GM23338 (cell line): ENCODE data around the gene RBL1. TPM values are rescaled to one million over a fixed set of nuclear protein-coding genes. Genes with fewer than 3 reads are reported as not detected.

Experiments used
- ATAC-seq: fragments of 200-7000 bp; cut with Tn5 transposase; 3 replicates; pipeline ENCODE4 v1.9.1; 2020
- DNase-seq: peaks from one replicate; pipeline ENCODE4 v3.0.0-alpha.2; 2015; ENCODE audit warnings: low spot score
- H2AFZ ChIP-seq: fragments of 200-600 bp; sonication (generic); 2 replicates; pipeline ENCODE4 v1.8.0; 2016; ENCODE audit warnings: antibody characterized with exemption, mild to moderate bottlenecking, moderate library complexity
- H3F3A ChIP-seq: fragments of 200-600 bp; sonication (generic); replicated peaks from 2 replicates; pipeline ENCODE4 v1.8.0; 2017; ENCODE audit warnings: antibody characterized with exemption, mixed run types, low read depth
- H3K27ac ChIP-seq: fragments of 200-600 bp; sonication (generic); 2 replicates; pipeline ENCODE4 v1.6.1; 2016; ENCODE audit warnings: low read depth
- H3K27me3 ChIP-seq: fragments of 200-600 bp; sonication (generic); 2 replicates; pipeline ENCODE4 v1.8.0; 2016; ENCODE audit warnings: mild to moderate bottlenecking, mixed run types, moderate library complexity; ENCODE audit not compliant: insufficient read depth
- H3K36me3 ChIP-seq: fragments of 200-600 bp; sonication (generic); 2 replicates; pipeline ENCODE4 v1.8.0; 2016; ENCODE audit warnings: mild to moderate bottlenecking; ENCODE audit not compliant: insufficient read depth
- H3K4me1 ChIP-seq: fragments of 200-600 bp; sonication (generic); 2 replicates; pipeline ENCODE4 v1.8.0; 2016; ENCODE audit warnings: mild to moderate bottlenecking, moderate library complexity; ENCODE audit not compliant: insufficient read depth
- H3K4me2 ChIP-seq: fragments of 200-600 bp; sonication (generic); 2 replicates; pipeline ENCODE4 v1.7.1; 2017; ENCODE audit warnings: mixed run types
- H3K4me3 ChIP-seq: fragments of 200-600 bp; sonication (generic); 2 replicates; pipeline ENCODE4 v1.6.1; 2016; ENCODE audit warnings: mixed run types
- H3K79me2 ChIP-seq: fragments of 200-600 bp; sonication (generic); replicated peaks from 2 replicates; pipeline ENCODE4 v1.8.0; 2017; ENCODE audit warnings: mild to moderate bottlenecking; ENCODE audit not compliant: insufficient read depth
- H3K9me2 ChIP-seq: fragments of 200-600 bp; sonication (generic); 2 replicates; pipeline ENCODE4 v1.8.0; 2017; ENCODE audit not compliant: insufficient read depth
- H4K20me1 ChIP-seq: fragments of 200-600 bp; sonication (generic); replicated peaks from 2 replicates; pipeline ENCODE4 v1.8.0; 2017; ENCODE audit warnings: mild to moderate bottlenecking; ENCODE audit not compliant: insufficient read depth
- H3K27ac Mint-ChIP-seq: 2 replicates; pipeline ENCODE4 v1.8.0; 2020; ENCODE audit warnings: inconsistent platforms, mild to moderate bottlenecking, moderate library complexity, mixed read lengths
- H3K27me3 Mint-ChIP-seq: 3 replicates; pipeline ENCODE4 v1.8.0; 2022; ENCODE audit warnings: low read depth, mild to moderate bottlenecking, moderate library complexity, mixed read lengths, inconsistent platforms; ENCODE audit not compliant: insufficient read depth, poor library complexity
- H3K36me3 Mint-ChIP-seq: 3 replicates; pipeline ENCODE4 v1.8.0; 2021; ENCODE audit warnings: low read depth, mild to moderate bottlenecking, inconsistent platforms, moderate library complexity, mixed read lengths
- H3K4me1 Mint-ChIP-seq: 3 replicates; pipeline ENCODE4 v1.8.0; 2020; ENCODE audit warnings: mild to moderate bottlenecking, inconsistent platforms, mixed read lengths
- H3K4me3 Mint-ChIP-seq: 3 replicates; pipeline ENCODE4 v1.8.0; 2021; ENCODE audit warnings: moderate library complexity, mild to moderate bottlenecking, inconsistent platforms, mixed read lengths
- H3K9me3 Mint-ChIP-seq: 3 replicates; pipeline ENCODE4 v1.8.0; 2020; ENCODE audit warnings: moderate library complexity, mild to moderate bottlenecking, inconsistent platforms, mixed read lengths
- EZH2 ChIP-seq: fragments of 200-600 bp; sonication (generic); IDR thresholded peaks from one replicate; pipeline ENCODE4 v1.8.0; 2017; ENCODE audit warnings: antibody characterized with exemption, mild to moderate bottlenecking, low read depth; ENCODE audit not compliant: unreplicated experiment
- EZH2phosphoT487 ChIP-seq: fragments of 200-600 bp; sonication (generic); IDR thresholded peaks from one replicate; pipeline ENCODE4 v1.8.1; 2018; ENCODE audit warnings: antibody characterized with exemption; ENCODE audit not compliant: unreplicated experiment
- STAT1 ChIP-seq: IDR thresholded peaks from one replicate; pipeline ENCODE4 v1.6.1; 2016; ENCODE audit warnings: antibody characterized with exemption; ENCODE audit not compliant: unreplicated experiment
- polyA plus RNA-seq: library from polyadenylated mRNA; unstranded; fragments of >200 nt; fragmentation: Nextera tagmentation; extraction: Ambion mirVana; gene quantifications from 2 replicates; pipeline ENCODE4 v1.2.1, GENCODE V29; 2016
- total RNA-seq: library from RNA; depleted of rRNA; stranded (reverse); fragments of >200 nt; shearing (Covaris generic); gene quantifications from 2 replicates; pipeline ENCODE4 v1.2.3, GENCODE V29; 2014
- TF ChIP-seq, protein P1 (sequence below), 2 experiments: fragments of 200-600 bp in 1 of 2; sonication (generic) in 1 of 2; conservative IDR thresholded peaks; 2 replicates each; pipeline versions ENCODE4 v1.5.1 to v1.6.1; 2016 to 2017; ENCODE audit warnings: antibody characterized with exemption in 2 of 2, low read depth in 2 of 2, mild to moderate bottlenecking in 2 of 2, moderate library complexity in 1 of 2
- TF ChIP-seq, protein P2 (sequence below): fragments of 250-450 bp; sonication (Bioruptor Pico); IDR thresholded peaks from 2 replicates; pipeline ENCODE4 v1.5.0; 2020; ENCODE audit warnings: mild to moderate bottlenecking, moderate library complexity
- TF ChIP-seq, protein P3 (sequence below): IDR thresholded peaks from one replicate; pipeline ENCODE4 v1.6.1; 2018; ENCODE audit warnings: antibody characterized with exemption; ENCODE audit not compliant: unreplicated experiment

RBL1 gene
- total and polyA plus RNA-seq, 2 experiments from 2014 or later, result 6.4 to 12.6 TPM

DNA sequence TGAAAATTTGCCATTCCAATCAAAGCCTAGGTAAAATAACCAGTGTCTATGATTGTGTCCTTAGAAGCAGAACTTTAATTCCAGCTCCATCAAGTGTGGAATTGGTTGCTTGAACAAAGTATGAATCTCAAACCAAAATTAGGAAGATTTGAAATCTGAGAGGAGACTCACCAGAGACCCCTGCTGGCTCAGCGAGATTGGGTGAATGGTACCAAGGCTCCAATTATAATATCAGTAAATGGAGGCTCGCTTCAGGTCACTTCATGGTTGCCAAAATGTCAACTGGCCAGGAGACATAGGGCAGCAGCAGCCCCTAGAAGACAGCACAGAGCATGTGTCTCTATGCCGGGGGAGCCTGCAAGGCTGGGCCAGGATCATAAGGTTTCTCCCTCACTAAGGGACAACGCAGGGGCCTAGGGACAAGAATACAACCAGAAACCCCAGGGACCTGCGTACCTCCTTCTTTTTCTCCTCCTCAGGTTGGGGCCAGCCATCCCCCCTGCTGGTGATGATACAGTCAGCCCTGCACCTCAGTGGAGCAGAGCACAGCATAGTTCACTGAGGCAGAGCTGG lies 14.0 kb downstream of the RBL1 start:
- TF ChIP-seq EZH2phosphoT487, result no peak
- TF ChIP-seq, protein P1, sequence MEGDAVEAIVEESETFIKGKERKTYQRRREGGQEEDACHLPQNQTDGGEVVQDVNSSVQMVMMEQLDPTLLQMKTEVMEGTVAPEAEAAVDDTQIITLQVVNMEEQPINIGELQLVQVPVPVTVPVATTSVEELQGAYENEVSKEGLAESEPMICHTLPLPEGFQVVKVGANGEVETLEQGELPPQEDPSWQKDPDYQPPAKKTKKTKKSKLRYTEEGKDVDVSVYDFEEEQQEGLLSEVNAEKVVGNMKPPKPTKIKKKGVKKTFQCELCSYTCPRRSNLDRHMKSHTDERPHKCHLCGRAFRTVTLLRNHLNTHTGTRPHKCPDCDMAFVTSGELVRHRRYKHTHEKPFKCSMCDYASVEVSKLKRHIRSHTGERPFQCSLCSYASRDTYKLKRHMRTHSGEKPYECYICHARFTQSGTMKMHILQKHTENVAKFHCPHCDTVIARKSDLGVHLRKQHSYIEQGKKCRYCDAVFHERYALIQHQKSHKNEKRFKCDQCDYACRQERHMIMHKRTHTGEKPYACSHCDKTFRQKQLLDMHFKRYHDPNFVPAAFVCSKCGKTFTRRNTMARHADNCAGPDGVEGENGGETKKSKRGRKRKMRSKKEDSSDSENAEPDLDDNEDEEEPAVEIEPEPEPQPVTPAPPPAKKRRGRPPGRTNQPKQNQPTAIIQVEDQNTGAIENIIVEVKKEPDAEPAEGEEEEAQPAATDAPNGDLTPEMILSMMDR (conservative IDR thresholded peaks at IDR 0.05; ENCODE audit: low read depth in 2 of 2), result peak; percentile 52 to 62
- Mint-ChIP-seq H3K27ac (no peak overlapping the region), H3K27me3 (peaks cover 2% of the 10 kb centered on the region), H3K36me3 (peaks cover 37% of the 10 kb centered on the region; the same call in 2 of the 3 replicates), H3K4me3 (no peak overlapping the region), H3K9me3 (no peaks in the 10 kb centered on the region; the same call in 2 of the 3 replicates), H3K4me1 (no peaks in the 10 kb centered on the region)
- H3F3A ChIP-seq, result no peaks in the 10 kb centered on the region
- H4K20me1 ChIP-seq, result peaks cover 3% of the 10 kb centered on the region; the same call in 1 of the 2 replicates
- DNase-seq (peak; percentile 29), ATAC-seq (no peak; the same call in 2 of the 3 replicates)
- H3K4me2 ChIP-seq, result no peak overlapping the region
- no peaks in the 10 kb centered on the region; the same call in 1 of the 2 replicates for H3K79me2 ChIP-seq
- H3K36me3 ChIP-seq, result peaks cover 19% of the 10 kb centered on the region
- no peaks in the 10 kb centered on the region for H3K9me2 ChIP-seq
- H3K27me3 ChIP-seq, result no peaks in the 10 kb centered on the region
- H3K27ac ChIP-seq, result no peak overlapping the region
- H3K4me1 ChIP-seq, result no peaks in the 10 kb centered on the region
- H3K4me3 ChIP-seq, result no peak overlapping the region
- H2AFZ ChIP-seq, result no peak overlapping the region

DNA sequence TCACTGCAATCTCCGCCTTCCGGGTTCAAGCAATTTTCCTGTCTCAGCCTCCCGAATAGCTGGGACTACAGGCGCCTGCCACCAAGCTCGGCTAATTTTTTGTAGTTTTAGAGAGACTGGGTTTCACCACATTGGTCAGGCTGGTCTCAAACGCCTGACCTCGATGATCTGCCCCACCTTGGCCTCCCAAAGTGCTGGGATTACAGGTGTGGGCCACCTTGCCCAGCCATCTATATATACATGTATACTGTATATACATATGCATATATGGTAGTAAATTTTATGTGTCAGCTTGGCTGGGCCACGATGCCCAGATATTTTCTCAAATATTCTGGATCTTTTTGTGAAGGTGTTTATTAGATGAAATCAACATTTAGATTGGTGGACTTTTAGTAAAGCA lies 18.8 kb downstream of the RBL1 start:
- Mint-ChIP-seq H3K27me3 (peaks cover 2% of the 10 kb centered on the region), H3K4me1 (no peaks in the 10 kb centered on the region), H3K4me3 (no peak overlapping the region), H3K36me3 (peaks cover 44% of the 10 kb centered on the region), H3K27ac (no peak overlapping the region), H3K9me3 (peaks cover 9% of the 10 kb centered on the region)
- Histone ChIP-seq H2AFZ (no peak overlapping the region), H4K20me1 (0 out of 2 replicates have a peak, but pooled peaks cover 4% of the 10 kb centered on the region), H3K4me3 (no peak overlapping the region), H3K4me1 (no peaks in the 10 kb centered on the region), H3K27me3 (no peaks in the 10 kb centered on the region), H3F3A (no peaks in the 10 kb centered on the region), H3K36me3 (peaks cover 4% of the 10 kb centered on the region), H3K27ac (no peak overlapping the region), H3K79me2 (peaks cover 3% of the 10 kb centered on the region; the same call in 1 of the 2 replicates), H3K4me2 (no peak overlapping the region), H3K9me2 (no peaks in the 10 kb centered on the region)
- no peak for DNase-seq
- no peak for ATAC-seq
- TF ChIP-seq, protein P1 (conservative IDR thresholded peaks at IDR 0.05; ENCODE audit: low read depth in 2 of 2), result no peak
- TF ChIP-seq EZH2, result no peak
- TF ChIP-seq, protein P2, sequence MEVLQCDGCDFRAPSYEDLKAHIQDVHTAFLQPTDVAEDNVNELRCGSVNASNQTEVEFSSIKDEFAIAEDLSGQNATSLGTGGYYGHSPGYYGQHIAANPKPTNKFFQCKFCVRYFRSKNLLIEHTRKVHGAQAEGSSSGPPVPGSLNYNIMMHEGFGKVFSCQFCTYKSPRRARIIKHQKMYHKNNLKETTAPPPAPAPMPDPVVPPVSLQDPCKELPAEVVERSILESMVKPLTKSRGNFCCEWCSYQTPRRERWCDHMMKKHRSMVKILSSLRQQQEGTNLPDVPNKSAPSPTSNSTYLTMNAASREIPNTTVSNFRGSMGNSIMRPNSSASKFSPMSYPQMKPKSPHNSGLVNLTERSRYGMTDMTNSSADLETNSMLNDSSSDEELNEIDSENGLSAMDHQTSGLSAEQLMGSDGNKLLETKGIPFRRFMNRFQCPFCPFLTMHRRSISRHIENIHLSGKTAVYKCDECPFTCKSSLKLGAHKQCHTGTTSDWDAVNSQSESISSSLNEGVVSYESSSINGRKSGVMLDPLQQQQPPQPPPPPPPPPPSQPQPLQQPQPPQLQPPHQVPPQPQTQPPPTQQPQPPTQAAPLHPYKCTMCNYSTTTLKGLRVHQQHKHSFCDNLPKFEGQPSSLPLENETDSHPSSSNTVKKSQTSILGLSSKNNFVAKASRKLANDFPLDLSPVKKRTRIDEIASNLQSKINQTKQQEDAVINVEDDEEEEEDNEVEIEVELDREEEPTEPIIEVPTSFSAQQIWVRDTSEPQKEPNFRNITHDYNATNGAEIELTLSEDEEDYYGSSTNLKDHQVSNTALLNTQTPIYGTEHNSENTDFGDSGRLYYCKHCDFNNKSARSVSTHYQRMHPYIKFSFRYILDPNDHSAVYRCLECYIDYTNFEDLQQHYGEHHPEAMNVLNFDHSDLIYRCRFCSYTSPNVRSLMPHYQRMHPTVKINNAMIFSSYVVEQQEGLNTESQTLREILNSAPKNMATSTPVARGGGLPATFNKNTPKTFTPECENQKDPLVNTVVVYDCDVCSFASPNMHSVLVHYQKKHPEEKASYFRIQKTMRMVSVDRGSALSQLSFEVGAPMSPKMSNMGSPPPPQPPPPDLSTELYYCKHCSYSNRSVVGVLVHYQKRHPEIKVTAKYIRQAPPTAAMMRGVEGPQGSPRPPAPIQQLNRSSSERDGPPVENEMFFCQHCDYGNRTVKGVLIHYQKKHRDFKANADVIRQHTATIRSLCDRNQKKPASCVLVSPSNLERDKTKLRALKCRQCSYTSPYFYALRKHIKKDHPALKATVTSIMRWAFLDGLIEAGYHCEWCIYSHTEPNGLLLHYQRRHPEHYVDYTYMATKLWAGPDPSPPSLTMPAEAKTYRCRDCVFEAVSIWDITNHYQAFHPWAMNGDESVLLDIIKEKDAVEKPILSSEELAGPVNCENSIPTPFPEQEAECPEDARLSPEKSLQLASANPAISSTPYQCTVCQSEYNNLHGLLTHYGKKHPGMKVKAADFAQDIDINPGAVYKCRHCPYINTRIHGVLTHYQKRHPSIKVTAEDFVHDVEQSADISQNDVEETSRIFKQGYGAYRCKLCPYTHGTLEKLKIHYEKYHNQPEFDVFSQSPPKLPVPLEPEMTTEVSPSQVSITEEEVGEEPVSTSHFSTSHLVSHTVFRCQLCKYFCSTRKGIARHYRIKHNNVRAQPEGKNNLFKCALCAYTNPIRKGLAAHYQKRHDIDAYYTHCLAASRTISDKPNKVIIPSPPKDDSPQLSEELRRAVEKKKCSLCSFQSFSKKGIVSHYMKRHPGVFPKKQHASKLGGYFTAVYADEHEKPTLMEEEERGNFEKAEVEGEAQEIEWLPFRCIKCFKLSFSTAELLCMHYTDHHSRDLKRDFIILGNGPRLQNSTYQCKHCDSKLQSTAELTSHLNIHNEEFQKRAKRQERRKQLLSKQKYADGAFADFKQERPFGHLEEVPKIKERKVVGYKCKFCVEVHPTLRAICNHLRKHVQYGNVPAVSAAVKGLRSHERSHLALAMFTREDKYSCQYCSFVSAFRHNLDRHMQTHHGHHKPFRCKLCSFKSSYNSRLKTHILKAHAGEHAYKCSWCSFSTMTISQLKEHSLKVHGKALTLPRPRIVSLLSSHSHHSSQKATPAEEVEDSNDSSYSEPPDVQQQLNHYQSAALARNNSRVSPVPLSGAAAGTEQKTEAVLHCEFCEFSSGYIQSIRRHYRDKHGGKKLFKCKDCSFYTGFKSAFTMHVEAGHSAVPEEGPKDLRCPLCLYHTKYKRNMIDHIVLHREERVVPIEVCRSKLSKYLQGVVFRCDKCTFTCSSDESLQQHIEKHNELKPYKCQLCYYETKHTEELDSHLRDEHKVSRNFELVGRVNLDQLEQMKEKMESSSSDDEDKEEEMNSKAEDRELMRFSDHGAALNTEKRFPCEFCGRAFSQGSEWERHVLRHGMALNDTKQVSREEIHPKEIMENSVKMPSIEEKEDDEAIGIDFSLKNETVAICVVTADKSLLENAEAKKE (CRISPR knock-in tag), result no peak
- TF ChIP-seq STAT1, result no peak
- TF ChIP-seq, protein P3, sequence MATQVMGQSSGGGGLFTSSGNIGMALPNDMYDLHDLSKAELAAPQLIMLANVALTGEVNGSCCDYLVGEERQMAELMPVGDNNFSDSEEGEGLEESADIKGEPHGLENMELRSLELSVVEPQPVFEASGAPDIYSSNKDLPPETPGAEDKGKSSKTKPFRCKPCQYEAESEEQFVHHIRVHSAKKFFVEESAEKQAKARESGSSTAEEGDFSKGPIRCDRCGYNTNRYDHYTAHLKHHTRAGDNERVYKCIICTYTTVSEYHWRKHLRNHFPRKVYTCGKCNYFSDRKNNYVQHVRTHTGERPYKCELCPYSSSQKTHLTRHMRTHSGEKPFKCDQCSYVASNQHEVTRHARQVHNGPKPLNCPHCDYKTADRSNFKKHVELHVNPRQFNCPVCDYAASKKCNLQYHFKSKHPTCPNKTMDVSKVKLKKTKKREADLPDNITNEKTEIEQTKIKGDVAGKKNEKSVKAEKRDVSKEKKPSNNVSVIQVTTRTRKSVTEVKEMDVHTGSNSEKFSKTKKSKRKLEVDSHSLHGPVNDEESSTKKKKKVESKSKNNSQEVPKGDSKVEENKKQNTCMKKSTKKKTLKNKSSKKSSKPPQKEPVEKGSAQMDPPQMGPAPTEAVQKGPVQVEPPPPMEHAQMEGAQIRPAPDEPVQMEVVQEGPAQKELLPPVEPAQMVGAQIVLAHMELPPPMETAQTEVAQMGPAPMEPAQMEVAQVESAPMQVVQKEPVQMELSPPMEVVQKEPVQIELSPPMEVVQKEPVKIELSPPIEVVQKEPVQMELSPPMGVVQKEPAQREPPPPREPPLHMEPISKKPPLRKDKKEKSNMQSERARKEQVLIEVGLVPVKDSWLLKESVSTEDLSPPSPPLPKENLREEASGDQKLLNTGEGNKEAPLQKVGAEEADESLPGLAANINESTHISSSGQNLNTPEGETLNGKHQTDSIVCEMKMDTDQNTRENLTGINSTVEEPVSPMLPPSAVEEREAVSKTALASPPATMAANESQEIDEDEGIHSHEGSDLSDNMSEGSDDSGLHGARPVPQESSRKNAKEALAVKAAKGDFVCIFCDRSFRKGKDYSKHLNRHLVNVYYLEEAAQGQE, result no peak
